Loucy (cell line): ENCODE measurements around the gene R3HDM1.

Experiments
- H2AFZ ChIP-seq: fragments of 200-600 bp; sonication (generic); 2 replicates; pipeline ENCODE4 v1.6.0; 2016; ENCODE audit warnings: antibody characterized with exemption, mild to moderate bottlenecking, low read length, moderate library complexity
- H3F3A ChIP-seq: fragments of 200-600 bp; 2 replicates; pipeline ENCODE4 v1.6.0; 2016; ENCODE audit warnings: antibody characterized with exemption, low read depth, mild to moderate bottlenecking
- H3K27me3 ChIP-seq: fragments of 200-600 bp; sonication (generic); 2 replicates; pipeline ENCODE4 v1.6.1; 2014; ENCODE audit warnings: low read length, mild to moderate bottlenecking; ENCODE audit not compliant: insufficient read depth, poor library complexity, severe bottlenecking
- H3K36me3 ChIP-seq: fragments of 200-600 bp; sonication (generic); 2 replicates; pipeline ENCODE4 v1.6.1; 2016; ENCODE audit warnings: low read length; ENCODE audit not compliant: insufficient read depth
- H3K4me1 ChIP-seq: fragments of 200-600 bp; sonication (generic); 2 replicates; pipeline ENCODE4 v1.5.1; 2014; ENCODE audit warnings: low read length, mild to moderate bottlenecking; ENCODE audit not compliant: insufficient read depth, poor library complexity, severe bottlenecking
- H3K4me2 ChIP-seq: fragments of 200-600 bp; sonication (generic); 2 replicates; pipeline ENCODE4 v1.6.0; 2014; ENCODE audit warnings: antibody characterized with exemption, low read length, low read depth, mild to moderate bottlenecking; ENCODE audit not compliant: poor library complexity, severe bottlenecking
- H3K4me3 ChIP-seq: fragments of 200-600 bp; sonication (generic); 2 replicates; pipeline ENCODE4 v1.5.1; 2014; ENCODE audit warnings: low read length, mild to moderate bottlenecking, mixed read lengths; ENCODE audit not compliant: poor library complexity, severe bottlenecking
- H3K79me2 ChIP-seq: fragments of 200-600 bp; sonication (generic); 2 replicates; pipeline ENCODE4 v1.6.1; 2014; ENCODE audit warnings: low read length; ENCODE audit not compliant: insufficient read depth
- H3K9ac ChIP-seq: fragments of 200-600 bp; sonication (generic); 2 replicates; pipeline ENCODE4 v1.6.0; 2014; ENCODE audit warnings: mild to moderate bottlenecking, low read depth, low read length, moderate library complexity; ENCODE audit not compliant: poor library complexity, severe bottlenecking
- H3K9me2 ChIP-seq: fragments of 200-600 bp; sonication (generic); replicated peaks from 2 replicates; pipeline ENCODE4 v1.6.1; 2016; ENCODE audit warnings: low read depth, low read length, mixed read lengths
- H3K9me3 ChIP-seq: fragments of 200-600 bp; sonication (generic); 2 replicates; pipeline ENCODE4 v1.6.1; 2014; ENCODE audit warnings: mild to moderate bottlenecking, antibody characterized with exemption, low read length, low read depth; ENCODE audit not compliant: insufficient read depth
- H4K20me1 ChIP-seq: fragments of 200-600 bp; sonication (generic); 2 replicates; pipeline ENCODE4 v1.6.0; 2014; ENCODE audit warnings: antibody characterized with exemption, low read length, mild to moderate bottlenecking; ENCODE audit not compliant: insufficient read depth, poor library complexity, severe bottlenecking
- EZH2phosphoT487 ChIP-seq: fragments of 200-600 bp; IDR thresholded peaks from 2 replicates; pipeline ENCODE4 v1.6.1; 2018; ENCODE audit warnings: antibody characterized with exemption, mild to moderate bottlenecking, moderate library complexity, borderline replicate concordance
- TF ChIP-seq, protein P1 (sequence below): fragments of 200-600 bp; sonication (generic); conservative IDR thresholded peaks from 2 replicates; pipeline ENCODE4 v1.5.1; 2014; ENCODE audit warnings: mild to moderate bottlenecking, antibody characterized with exemption, low read length

R3HDM1 gene

DNA sequence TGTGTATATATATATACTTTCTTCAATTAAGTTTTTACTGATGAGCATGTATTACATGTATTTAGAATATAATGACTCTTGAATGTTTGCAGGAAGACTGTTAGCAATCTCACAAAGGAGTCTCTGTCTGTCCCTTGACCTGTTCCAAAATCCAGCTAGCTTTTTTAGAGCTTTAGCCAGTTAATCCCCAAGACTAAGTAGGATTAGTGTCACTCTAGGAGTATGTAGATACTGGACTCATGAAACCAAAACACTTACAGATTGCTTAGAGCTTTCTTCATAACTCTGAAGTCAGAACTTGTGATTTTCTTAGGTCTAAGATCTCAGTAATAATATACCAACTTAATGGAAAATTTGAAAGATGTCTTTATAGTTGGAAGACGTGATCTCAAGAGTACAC, 212.6 kb downstream of the R3HDM1 start:
- H3K4me3 ChIP-seq: peak overlapping the region; percentile 97
- H2AFZ ChIP-seq: no peak overlapping the region

DNA sequence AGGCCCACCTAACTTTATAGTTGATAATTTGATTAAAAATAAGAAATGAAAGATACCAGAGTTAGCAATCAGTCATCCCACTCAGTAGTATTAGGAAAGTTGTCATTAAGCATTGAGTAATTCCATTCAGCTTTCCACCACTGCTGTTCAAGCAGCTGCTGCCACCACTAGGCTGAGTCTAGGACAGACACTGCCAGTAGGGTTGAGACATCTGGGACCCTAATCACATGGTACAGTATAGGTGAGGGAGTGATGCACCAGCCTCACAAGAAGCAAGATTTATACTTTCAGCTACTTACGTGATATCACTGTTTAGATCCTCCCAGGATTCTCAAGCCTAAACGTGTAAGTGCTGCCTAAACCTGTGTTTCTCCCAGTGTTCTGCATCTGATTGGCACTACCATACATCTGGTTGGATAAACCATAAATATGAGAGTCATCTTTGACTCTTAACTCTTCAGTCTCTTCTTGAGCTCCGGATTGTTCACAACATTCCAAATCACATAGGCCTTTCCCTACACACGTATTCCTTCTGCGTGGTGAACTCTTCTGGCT, 213.6 kb downstream of the R3HDM1 start:
- peaks cover 5% of the 10 kb centered on the region for H3K27me3 ChIP-seq
- H3K36me3 ChIP-seq: peaks cover 10% of the 10 kb centered on the region; the same call in 1 of the 2 replicates
- H3K9me2 ChIP-seq: no peaks in the 10 kb centered on the region; the same call in 1 of the 2 replicates
- peak overlapping the region; percentile 96 for H3K4me2 ChIP-seq
- H2AFZ ChIP-seq: no peak overlapping the region
- H3K9me3 ChIP-seq: no peaks in the 10 kb centered on the region
- peaks cover 40% of the 10 kb centered on the region for H3K4me1 ChIP-seq
- peaks cover 65% of the 10 kb centered on the region for H4K20me1 ChIP-seq
- H3K4me3 ChIP-seq: peak overlapping the region; percentile 97
- H3K79me2 ChIP-seq: peaks cover 69% of the 10 kb centered on the region
- H3F3A ChIP-seq: no peaks in the 10 kb centered on the region
- peak overlapping the region; percentile 96 for H3K9ac ChIP-seq
- no peak for TF ChIP-seq EZH2phosphoT487
- TF ChIP-seq, protein P1, sequence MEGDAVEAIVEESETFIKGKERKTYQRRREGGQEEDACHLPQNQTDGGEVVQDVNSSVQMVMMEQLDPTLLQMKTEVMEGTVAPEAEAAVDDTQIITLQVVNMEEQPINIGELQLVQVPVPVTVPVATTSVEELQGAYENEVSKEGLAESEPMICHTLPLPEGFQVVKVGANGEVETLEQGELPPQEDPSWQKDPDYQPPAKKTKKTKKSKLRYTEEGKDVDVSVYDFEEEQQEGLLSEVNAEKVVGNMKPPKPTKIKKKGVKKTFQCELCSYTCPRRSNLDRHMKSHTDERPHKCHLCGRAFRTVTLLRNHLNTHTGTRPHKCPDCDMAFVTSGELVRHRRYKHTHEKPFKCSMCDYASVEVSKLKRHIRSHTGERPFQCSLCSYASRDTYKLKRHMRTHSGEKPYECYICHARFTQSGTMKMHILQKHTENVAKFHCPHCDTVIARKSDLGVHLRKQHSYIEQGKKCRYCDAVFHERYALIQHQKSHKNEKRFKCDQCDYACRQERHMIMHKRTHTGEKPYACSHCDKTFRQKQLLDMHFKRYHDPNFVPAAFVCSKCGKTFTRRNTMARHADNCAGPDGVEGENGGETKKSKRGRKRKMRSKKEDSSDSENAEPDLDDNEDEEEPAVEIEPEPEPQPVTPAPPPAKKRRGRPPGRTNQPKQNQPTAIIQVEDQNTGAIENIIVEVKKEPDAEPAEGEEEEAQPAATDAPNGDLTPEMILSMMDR: peak; percentile 73

More for the DNA sequence above, 212.6 kb downstream of the R3HDM1 start:
- TF ChIP-seq, protein P1: no peak
- no peak for TF ChIP-seq EZH2phosphoT487
- peaks cover 40% of the 10 kb centered on the region for H3K4me1 ChIP-seq
- H3K36me3 ChIP-seq: peaks cover 1% of the 10 kb centered on the region; the same call in 1 of the 2 replicates
- no peaks in the 10 kb centered on the region for H3F3A ChIP-seq
- peaks cover 66% of the 10 kb centered on the region for H3K79me2 ChIP-seq
- peaks cover 65% of the 10 kb centered on the region for H4K20me1 ChIP-seq
- H3K27me3 ChIP-seq: peaks cover 5% of the 10 kb centered on the region
- peak overlapping the region; percentile 96 for H3K4me2 ChIP-seq
- H3K9me2 ChIP-seq: no peaks in the 10 kb centered on the region; the same call in 1 of the 2 replicates
- no peaks in the 10 kb centered on the region for H3K9me3 ChIP-seq
- peak overlapping the region; percentile 96 for H3K9ac ChIP-seq

DNA sequence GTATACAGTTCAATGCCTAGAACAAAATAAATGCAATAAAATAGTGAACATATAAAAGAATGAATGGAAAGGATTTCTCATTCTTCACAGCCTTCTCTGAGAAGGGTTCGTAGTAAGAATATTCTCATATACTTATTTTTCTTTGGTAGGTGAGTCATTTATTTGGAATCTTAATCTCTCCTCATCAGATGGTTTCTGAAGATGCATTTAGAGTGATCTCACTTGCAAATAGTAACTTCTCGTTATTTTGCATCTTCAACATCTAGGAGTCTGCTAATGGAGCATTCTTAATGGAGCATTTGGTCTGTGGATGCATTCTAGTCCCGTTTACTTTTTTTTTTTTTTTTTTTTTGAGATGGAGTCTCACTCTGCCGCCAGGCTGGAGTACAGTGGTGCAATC, 214.3 kb downstream of the R3HDM1 start:
- H3K4me3 ChIP-seq: peak overlapping the region; percentile 97
- H3K9me3 ChIP-seq: no peaks in the 10 kb centered on the region
- TF ChIP-seq, protein P1: no peak
- no peak for TF ChIP-seq EZH2phosphoT487
- peaks cover 14% of the 10 kb centered on the region; the same call in 1 of the 2 replicates for H3K36me3 ChIP-seq
- peak overlapping the region; percentile 4 for H3K9ac ChIP-seq
- H4K20me1 ChIP-seq: peaks cover 65% of the 10 kb centered on the region
- H3K9me2 ChIP-seq: no peaks in the 10 kb centered on the region; the same call in 1 of the 2 replicates
- H3K4me2 ChIP-seq: peak overlapping the region; percentile 96
- no peaks in the 10 kb centered on the region for H3F3A ChIP-seq
- H3K27me3 ChIP-seq: peaks cover 5% of the 10 kb centered on the region
- H2AFZ ChIP-seq: no peak overlapping the region
- H3K79me2 ChIP-seq: peaks cover 69% of the 10 kb centered on the region
- peaks cover 40% of the 10 kb centered on the region for H3K4me1 ChIP-seq
